K562 (cell line): ENCODE data around the gene PTPRF. TPM values are rescaled to one million over a fixed set of nuclear protein-coding genes. Genes with fewer than 3 reads are reported as not detected.
A peak's percentile ranks its signal among the peaks of the same experiment; 100 is the strongest.

Experiments
- CBFB ChIP-seq: sonication (generic); formaldehyde crosslinking; IDR thresholded peaks from 2 replicates; pipeline ENCODE4 v1.4.0; 2020; ENCODE audit warnings: mild to moderate bottlenecking, missing genetic modification reagents
- MCM5 ChIP-seq: fragments of 450-650 bp; IDR thresholded peaks from 2 replicates; pipeline ENCODE4 v1.6.1; 2016; ENCODE audit warnings: low read depth
- MED1 ChIP-seq: sonication (generic); formaldehyde crosslinking; IDR thresholded peaks from 2 replicates; pipeline ENCODE4 v1.8.1; 2023; ENCODE audit warnings: missing genetic modification reagents, borderline replicate concordance
- PHB ChIP-seq: fragments of 250-450 bp; sonication (Bioruptor Pico); IDR thresholded peaks from 2 replicates; pipeline ENCODE4 v1.5.0; 2021
- RBFOX2 ChIP-seq: fragments of 200-400 bp; formaldehyde crosslinking; IDR thresholded peaks from 2 replicates; pipeline ENCODE4 v1.6.1; 2017; ENCODE audit warnings: low read depth, mild to moderate bottlenecking, low read length, moderate library complexity
- SETDB1 ChIP-seq: IDR thresholded peaks from one replicate; pipeline ENCODE4 v1.6.1; 2012; ENCODE audit warnings: low read length, control low read depth, inconsistent platforms
- SMC3 ChIP-seq: conservative IDR thresholded peaks from 2 replicates; pipeline ENCODE4 v1.6.1; 2011; ENCODE audit warnings: low read depth, low read length, improper control_type of control experiment; ENCODE audit not compliant: insufficient read depth
- ZSCAN29 ChIP-seq: fragments of 450-650 bp; IDR thresholded peaks from 2 replicates; pipeline ENCODE4 v1.6.1; 2017
- polyA plus RNA-seq, 8 experiments: library from polyadenylated mRNA; depleted of rRNA in 4 of 8; stranded (reverse) in 5 of 8; unstranded in 3 of 8; fragments of >200 nt; fragmentation: Nextera tagmentation in 2 of 8; fragmentation: Illumina TruSeq in 1 of 8; extraction: Ambion mirVana in 2 of 8; extraction: Trizol in 1 of 8; gene quantifications; 2 replicates each; pipeline versions ENCODE4 v1.2.1 to v1.2.3, GENCODE V29; 2011 to 2014; ENCODE audit warnings: inconsistent platforms in 1 of 8, missing spikeins in 1 of 8
- total RNA-seq, 7 experiments: library from RNA; depleted of rRNA in 6 of 7; stranded (reverse); fragments of >200 nt in 6 of 7; fragmentation: Illumina TruSeq in 2 of 7; extraction: Trizol in 2 of 7; gene quantifications; 2 replicates each; pipeline versions ENCODE4 v1.2.1 to v1.2.3, GENCODE V29; 2011 to 2021; ENCODE audit warnings: low replicate concordance in 1 of 7
- TF ChIP-seq, protein P1 (sequence below): fragments of 450-650 bp; IDR thresholded peaks from 2 replicates; pipeline ENCODE4 v1.6.1; 2016; ENCODE audit warnings: mild to moderate bottlenecking, moderate library complexity
- TF ChIP-seq, protein P2 (sequence below): fragments of 450-650 bp; IDR thresholded peaks from 2 replicates; pipeline ENCODE4 v1.6.1; 2016; ENCODE audit warnings: missing biosample characterization, missing genetic modification characterization
- TF ChIP-seq, protein P3 (sequence below): fragments of 250-450 bp; sonication (Bioruptor Pico); IDR thresholded peaks from 2 replicates; pipeline ENCODE4 v1.5.0; 2020; ENCODE audit warnings: mild to moderate bottlenecking, borderline replicate concordance
- TF ChIP-seq, protein P4 (sequence below): sonication (generic); formaldehyde crosslinking; IDR thresholded peaks from 2 replicates; pipeline ENCODE4 v1.8.0; 2022; ENCODE audit warnings: missing genetic modification reagents, mild to moderate bottlenecking, moderate library complexity, borderline replicate concordance

PTPRF gene
- total and polyA plus RNA-seq, 9 of the 15 experiments (the other 6 are each of a cell fraction or from before 2014, with no cell fraction given): 0.13 to 4.3 (median 1.1) TPM

DNA sequence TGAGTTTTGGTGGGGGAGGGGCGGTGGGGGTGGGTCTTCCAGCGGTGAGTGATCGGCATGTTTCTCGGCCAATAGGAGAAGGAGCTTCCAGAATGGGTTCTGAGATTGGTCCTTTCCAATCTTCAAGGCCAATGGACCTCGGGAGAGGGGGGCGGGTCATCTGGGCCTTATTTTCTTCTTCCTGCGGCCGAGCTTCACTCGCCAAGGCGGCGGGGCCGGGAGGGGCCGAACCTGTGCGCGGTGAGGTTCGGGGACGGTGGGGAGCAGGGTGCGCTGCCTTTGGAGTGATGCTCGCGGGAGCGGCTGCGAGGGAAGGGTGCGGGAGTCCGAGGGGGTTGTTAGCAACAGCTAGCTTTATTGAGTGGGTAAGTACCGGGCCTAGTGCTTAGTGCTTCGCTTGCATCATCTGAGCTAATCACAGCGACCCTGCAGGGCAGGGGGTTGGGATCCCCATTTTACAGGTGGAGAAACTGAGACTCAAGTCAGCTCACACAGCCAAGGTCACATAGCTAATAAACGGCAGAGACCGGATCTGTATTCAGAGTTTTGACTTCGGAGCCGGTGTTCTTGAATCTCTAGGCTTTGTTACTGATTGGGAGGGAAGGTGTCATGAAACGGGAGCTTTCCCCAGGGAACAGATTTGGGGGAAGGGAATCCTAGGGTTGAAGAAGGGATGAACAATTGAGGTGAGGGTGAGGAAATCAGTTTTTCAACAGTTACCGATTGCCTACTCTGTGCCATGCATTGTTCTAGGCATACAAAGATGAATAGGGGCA is 119.8 kb downstream of the PTPRF start (continued):
- TF ChIP-seq, protein P1, sequence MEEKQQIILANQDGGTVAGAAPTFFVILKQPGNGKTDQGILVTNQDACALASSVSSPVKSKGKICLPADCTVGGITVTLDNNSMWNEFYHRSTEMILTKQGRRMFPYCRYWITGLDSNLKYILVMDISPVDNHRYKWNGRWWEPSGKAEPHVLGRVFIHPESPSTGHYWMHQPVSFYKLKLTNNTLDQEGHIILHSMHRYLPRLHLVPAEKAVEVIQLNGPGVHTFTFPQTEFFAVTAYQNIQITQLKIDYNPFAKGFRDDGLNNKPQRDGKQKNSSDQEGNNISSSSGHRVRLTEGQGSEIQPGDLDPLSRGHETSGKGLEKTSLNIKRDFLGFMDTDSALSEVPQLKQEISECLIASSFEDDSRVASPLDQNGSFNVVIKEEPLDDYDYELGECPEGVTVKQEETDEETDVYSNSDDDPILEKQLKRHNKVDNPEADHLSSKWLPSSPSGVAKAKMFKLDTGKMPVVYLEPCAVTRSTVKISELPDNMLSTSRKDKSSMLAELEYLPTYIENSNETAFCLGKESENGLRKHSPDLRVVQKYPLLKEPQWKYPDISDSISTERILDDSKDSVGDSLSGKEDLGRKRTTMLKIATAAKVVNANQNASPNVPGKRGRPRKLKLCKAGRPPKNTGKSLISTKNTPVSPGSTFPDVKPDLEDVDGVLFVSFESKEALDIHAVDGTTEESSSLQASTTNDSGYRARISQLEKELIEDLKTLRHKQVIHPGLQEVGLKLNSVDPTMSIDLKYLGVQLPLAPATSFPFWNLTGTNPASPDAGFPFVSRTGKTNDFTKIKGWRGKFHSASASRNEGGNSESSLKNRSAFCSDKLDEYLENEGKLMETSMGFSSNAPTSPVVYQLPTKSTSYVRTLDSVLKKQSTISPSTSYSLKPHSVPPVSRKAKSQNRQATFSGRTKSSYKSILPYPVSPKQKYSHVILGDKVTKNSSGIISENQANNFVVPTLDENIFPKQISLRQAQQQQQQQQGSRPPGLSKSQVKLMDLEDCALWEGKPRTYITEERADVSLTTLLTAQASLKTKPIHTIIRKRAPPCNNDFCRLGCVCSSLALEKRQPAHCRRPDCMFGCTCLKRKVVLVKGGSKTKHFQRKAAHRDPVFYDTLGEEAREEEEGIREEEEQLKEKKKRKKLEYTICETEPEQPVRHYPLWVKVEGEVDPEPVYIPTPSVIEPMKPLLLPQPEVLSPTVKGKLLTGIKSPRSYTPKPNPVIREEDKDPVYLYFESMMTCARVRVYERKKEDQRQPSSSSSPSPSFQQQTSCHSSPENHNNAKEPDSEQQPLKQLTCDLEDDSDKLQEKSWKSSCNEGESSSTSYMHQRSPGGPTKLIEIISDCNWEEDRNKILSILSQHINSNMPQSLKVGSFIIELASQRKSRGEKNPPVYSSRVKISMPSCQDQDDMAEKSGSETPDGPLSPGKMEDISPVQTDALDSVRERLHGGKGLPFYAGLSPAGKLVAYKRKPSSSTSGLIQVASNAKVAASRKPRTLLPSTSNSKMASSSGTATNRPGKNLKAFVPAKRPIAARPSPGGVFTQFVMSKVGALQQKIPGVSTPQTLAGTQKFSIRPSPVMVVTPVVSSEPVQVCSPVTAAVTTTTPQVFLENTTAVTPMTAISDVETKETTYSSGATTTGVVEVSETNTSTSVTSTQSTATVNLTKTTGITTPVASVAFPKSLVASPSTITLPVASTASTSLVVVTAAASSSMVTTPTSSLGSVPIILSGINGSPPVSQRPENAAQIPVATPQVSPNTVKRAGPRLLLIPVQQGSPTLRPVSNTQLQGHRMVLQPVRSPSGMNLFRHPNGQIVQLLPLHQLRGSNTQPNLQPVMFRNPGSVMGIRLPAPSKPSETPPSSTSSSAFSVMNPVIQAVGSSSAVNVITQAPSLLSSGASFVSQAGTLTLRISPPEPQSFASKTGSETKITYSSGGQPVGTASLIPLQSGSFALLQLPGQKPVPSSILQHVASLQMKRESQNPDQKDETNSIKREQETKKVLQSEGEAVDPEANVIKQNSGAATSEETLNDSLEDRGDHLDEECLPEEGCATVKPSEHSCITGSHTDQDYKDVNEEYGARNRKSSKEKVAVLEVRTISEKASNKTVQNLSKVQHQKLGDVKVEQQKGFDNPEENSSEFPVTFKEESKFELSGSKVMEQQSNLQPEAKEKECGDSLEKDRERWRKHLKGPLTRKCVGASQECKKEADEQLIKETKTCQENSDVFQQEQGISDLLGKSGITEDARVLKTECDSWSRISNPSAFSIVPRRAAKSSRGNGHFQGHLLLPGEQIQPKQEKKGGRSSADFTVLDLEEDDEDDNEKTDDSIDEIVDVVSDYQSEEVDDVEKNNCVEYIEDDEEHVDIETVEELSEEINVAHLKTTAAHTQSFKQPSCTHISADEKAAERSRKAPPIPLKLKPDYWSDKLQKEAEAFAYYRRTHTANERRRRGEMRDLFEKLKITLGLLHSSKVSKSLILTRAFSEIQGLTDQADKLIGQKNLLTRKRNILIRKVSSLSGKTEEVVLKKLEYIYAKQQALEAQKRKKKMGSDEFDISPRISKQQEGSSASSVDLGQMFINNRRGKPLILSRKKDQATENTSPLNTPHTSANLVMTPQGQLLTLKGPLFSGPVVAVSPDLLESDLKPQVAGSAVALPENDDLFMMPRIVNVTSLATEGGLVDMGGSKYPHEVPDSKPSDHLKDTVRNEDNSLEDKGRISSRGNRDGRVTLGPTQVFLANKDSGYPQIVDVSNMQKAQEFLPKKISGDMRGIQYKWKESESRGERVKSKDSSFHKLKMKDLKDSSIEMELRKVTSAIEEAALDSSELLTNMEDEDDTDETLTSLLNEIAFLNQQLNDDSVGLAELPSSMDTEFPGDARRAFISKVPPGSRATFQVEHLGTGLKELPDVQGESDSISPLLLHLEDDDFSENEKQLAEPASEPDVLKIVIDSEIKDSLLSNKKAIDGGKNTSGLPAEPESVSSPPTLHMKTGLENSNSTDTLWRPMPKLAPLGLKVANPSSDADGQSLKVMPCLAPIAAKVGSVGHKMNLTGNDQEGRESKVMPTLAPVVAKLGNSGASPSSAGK: no peak
- TF ChIP-seq MED1 (CRISPR knock-in tag) (no peak), RBFOX2 (peak; percentile 93), MCM5 (no peak), SMC3 (no peak), ZSCAN29 (peak; percentile 62; the same call in 1 of the 2 replicates), SETDB1 (no peak), PHB (CRISPR knock-in tag) (0 out of 2 replicates have a peak, but pooled peaks have one; percentile 39), CBFB (CRISPR knock-in tag) (no peak)
- TF ChIP-seq, protein P2, sequence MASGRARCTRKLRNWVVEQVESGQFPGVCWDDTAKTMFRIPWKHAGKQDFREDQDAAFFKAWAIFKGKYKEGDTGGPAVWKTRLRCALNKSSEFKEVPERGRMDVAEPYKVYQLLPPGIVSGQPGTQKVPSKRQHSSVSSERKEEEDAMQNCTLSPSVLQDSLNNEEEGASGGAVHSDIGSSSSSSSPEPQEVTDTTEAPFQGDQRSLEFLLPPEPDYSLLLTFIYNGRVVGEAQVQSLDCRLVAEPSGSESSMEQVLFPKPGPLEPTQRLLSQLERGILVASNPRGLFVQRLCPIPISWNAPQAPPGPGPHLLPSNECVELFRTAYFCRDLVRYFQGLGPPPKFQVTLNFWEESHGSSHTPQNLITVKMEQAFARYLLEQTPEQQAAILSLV: no peak
- TF ChIP-seq, protein P3, sequence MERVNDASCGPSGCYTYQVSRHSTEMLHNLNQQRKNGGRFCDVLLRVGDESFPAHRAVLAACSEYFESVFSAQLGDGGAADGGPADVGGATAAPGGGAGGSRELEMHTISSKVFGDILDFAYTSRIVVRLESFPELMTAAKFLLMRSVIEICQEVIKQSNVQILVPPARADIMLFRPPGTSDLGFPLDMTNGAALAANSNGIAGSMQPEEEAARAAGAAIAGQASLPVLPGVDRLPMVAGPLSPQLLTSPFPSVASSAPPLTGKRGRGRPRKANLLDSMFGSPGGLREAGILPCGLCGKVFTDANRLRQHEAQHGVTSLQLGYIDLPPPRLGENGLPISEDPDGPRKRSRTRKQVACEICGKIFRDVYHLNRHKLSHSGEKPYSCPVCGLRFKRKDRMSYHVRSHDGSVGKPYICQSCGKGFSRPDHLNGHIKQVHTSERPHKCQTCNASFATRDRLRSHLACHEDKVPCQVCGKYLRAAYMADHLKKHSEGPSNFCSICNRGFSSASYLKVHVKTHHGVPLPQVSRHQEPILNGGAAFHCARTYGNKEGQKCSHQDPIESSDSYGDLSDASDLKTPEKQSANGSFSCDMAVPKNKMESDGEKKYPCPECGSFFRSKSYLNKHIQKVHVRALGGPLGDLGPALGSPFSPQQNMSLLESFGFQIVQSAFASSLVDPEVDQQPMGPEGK (CRISPR knock-in tag): peak; percentile 89
- TF ChIP-seq, protein P4, sequence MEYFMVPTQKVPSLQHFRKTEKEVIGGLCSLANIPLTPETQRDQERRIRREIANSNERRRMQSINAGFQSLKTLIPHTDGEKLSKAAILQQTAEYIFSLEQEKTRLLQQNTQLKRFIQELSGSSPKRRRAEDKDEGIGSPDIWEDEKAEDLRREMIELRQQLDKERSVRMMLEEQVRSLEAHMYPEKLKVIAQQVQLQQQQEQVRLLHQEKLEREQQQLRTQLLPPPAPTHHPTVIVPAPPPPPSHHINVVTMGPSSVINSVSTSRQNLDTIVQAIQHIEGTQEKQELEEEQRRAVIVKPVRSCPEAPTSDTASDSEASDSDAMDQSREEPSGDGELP (CRISPR knock-in tag): peak; percentile 78
